22Rv1 (cell line): ENCODE measurements around the gene CDC42BPG.

Experiments used
- H3K27ac ChIP-seq: fragments of 450-650 bp; 2 replicates; pipeline ENCODE4 v1.5.1; 2017
- ZFX ChIP-seq: fragments of 450-650 bp; IDR thresholded peaks from 2 replicates; pipeline ENCODE4 v1.6.1; 2017; ENCODE audit warnings: antibody characterized with exemption, borderline replicate concordance
- TF ChIP-seq, protein P1 (sequence below): fragments of 450-650 bp; IDR thresholded peaks from 2 replicates; pipeline ENCODE4 v1.5.1; 2017; ENCODE audit warnings: mild to moderate bottlenecking

The CDC42BPG gene

GRCh38 chr11:64852804-64853509 is 8.5 kb upstream of the CDC42BPG start:
- TF ChIP-seq ZFX = no peak
- TF ChIP-seq, protein P1, sequence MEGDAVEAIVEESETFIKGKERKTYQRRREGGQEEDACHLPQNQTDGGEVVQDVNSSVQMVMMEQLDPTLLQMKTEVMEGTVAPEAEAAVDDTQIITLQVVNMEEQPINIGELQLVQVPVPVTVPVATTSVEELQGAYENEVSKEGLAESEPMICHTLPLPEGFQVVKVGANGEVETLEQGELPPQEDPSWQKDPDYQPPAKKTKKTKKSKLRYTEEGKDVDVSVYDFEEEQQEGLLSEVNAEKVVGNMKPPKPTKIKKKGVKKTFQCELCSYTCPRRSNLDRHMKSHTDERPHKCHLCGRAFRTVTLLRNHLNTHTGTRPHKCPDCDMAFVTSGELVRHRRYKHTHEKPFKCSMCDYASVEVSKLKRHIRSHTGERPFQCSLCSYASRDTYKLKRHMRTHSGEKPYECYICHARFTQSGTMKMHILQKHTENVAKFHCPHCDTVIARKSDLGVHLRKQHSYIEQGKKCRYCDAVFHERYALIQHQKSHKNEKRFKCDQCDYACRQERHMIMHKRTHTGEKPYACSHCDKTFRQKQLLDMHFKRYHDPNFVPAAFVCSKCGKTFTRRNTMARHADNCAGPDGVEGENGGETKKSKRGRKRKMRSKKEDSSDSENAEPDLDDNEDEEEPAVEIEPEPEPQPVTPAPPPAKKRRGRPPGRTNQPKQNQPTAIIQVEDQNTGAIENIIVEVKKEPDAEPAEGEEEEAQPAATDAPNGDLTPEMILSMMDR = no peak
- no peak overlapping the region for H3K27ac ChIP-seq

DNA sequence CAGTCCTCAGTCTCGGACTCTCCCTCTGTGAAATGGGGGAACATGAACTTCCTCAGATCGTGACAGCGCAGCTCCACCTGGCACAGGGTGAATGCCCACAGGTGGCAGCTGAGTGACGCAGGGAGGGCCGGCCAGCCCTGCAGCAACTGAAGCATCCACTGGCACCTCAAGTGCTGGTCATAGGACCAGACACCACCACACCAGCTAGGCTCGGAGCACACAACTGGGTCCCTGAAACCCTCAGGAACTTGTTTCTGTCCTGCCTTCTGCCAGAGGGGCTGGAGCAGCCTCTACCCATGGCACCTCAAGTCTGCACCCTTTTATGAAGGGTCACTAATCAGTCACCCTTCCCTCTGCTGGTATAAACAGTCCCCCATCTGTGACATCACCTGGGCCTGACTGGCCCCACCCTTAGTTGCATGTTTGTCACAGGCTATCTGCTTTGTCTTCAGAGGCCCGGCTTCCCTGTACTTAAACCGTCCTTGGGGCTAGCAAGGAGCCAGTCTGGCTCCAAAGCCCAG is 7.4 kb upstream of the CDC42BPG start:
- TF ChIP-seq, protein P1 = no peak
- TF ChIP-seq ZFX = no peak
- H3K27ac ChIP-seq = no peak overlapping the region

DNA sequence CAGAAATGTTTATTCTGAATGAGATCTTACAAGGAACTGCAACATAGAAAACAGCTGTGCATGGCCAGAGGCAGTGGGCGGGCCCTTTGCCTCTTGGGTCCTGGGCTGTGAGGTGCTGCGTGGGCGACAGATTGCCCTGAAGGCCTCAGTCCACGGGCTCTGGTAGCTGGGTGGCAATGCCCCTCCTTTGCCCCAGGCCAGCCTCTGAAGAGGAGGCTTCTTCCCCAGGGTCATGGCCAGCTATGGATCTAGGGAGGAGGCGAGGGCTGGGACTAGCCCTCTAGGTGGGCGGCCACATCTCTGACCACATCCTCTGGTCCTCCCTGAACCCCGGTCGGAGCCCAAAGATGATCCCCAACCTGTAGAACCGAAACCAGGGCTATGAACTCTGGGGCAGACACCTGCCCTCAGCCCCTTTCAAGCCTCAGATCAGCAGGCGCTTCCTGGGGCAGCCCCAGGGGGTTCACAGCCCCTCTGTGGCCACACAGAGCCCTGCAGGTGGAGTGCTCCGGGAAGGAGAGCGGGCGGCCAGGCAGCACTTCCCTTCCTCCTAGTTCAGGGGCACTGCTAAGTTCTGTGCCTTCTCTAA is 6.6 kb upstream of the CDC42BPG start:
- TF ChIP-seq ZFX = no peak
- TF ChIP-seq, protein P1 = no peak
- no peak overlapping the region for H3K27ac ChIP-seq

GRCh38 chr11:64849598-64850356 is 5.3 kb upstream of the CDC42BPG start:
- no peak overlapping the region for H3K27ac ChIP-seq
- TF ChIP-seq, protein P1 = no peak
- no peak for TF ChIP-seq ZFX

DNA sequence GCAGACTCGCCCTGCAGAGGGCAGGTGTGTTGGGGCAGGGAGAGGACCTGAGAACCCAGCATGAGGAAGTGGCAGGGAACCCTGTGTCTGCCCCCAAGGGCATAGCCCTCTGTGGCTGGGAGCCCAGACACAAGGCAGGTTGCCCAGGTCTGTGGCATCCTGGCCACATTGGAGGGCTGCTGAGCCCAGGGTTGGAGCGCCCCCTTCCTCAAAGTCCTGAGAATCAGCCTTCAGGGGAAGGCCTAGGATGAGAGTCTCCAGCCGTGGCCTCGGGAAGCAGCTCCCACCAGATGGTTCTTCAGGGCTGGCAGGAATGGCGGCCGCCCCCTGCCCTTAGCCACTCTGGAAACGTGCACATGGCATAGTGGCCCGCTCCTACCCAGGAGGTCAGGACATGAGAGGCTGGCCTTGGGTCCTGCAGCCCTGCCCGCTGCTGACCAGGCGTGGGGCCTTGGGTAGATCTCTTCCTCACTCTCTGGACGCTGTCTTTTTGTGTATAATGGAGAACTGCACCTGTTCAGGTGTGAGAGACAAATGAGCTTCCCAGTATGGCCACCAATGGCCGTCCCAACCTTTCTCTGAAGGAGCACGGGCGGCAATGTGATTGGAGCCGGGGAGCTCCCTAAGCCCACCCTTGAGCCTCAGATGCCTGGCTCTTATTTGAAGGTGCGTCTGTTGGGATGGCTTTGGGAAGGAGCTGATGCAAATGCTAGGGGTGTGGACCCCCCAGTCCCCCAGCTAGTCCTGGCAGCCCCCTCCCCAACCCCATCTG is 4.6 kb upstream of the CDC42BPG start:
- H3K27ac ChIP-seq = no peak overlapping the region
- no peak for TF ChIP-seq ZFX
- TF ChIP-seq, protein P1 = peak; percentile 23; the same call in 1 of the 2 replicates

DNA sequence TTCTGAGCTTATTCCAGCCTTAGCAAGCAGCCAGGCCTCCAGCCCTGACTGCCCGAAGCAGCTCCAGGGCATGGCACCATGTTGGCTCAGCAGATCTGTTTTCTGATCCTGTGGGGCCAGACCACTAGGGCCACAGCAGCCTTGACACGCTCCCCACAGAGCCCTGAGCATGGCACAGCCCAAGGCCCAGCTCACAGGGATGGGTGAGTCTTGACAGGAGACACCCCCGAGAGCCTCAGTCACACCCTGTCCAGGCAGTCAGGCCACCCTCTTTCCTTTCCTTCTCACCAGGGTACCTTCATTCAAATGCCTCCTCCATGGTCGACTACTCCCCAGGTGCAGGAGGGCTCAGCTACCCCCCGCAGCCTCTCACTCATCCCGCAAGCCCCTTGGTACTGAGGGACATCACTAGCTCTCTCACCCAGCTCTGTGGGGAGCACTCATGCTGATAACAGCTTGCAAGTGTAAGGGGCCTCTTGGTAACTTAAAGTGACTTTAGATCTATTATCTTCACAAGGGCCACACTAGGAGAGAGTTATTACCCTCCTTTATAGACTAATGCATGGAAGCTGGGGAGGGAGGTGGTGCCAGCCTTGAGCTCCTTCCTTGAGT is 3.9 kb upstream of the CDC42BPG start:
- no peak overlapping the region for H3K27ac ChIP-seq
- TF ChIP-seq, protein P1 = no peak
- no peak for TF ChIP-seq ZFX
